ENCODE results near the gene GABBR2.

The GABBR2 gene

DNA sequence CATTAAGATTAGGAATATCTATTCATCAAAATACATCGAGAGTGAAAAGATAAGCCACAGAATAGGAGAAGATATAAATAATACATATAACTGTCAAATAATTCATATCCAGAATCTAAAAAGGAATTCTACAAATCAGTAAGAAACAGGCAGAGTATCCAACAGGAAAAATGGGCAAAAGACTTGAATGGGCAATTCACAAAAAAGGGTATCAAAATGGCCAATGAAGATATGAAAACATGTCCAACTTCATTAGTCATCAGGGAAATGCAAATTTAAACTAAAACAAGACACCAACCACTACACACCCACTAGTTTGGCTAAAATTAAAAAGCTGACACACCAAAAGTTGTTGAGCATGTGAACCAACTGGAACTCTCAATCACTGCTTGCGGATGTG lies 246.4 kb downstream of the GABBR2 start:
- Histone ChIP-seq H3K4me3 (ENCODE audit: severe bottlenecking) (no peak overlapping the region), H3K9me3 (ENCODE audit: severe bottlenecking) (no peaks in the 10 kb centered on the region), H3K4me1 (ENCODE audit: insufficient read depth, poor library complexity, severe bottlenecking) (no peaks in the 10 kb centered on the region), H3K27ac (ENCODE audit: poor library complexity, severe bottlenecking) (no peak overlapping the region), H3K36me3 (ENCODE audit: low read depth) (no peaks in the 10 kb centered on the region), H3K27me3 (ENCODE audit: insufficient read depth, poor library complexity, severe bottlenecking) (no peaks in the 10 kb centered on the region)
- DNase-seq (ENCODE audit: low spot score) (no peak), ATAC-seq (ENCODE audit: low read depth) (no peak)
- TF ChIP-seq CTCF (IDR thresholded peaks at IDR 0.05; ENCODE audit: poor library complexity, severe bottlenecking), result no peak

GRCh38 chr9:98460704-98461103 lies 248.0 kb downstream of the GABBR2 start:
- no peaks in the 10 kb centered on the region for H3K36me3 ChIP-seq (ENCODE audit: low read depth)
- DNase-seq (ENCODE audit: low spot score) (no peak), ATAC-seq (ENCODE audit: low read depth) (no peak)
- H3K4me3 ChIP-seq (ENCODE audit: severe bottlenecking), result no peak overlapping the region
- no peaks in the 10 kb centered on the region for H3K27me3 ChIP-seq (ENCODE audit: insufficient read depth, poor library complexity, severe bottlenecking)
- TF ChIP-seq CTCF (IDR thresholded peaks at IDR 0.05; ENCODE audit: poor library complexity, severe bottlenecking), result no peak
- H3K4me1 ChIP-seq (ENCODE audit: insufficient read depth, poor library complexity, severe bottlenecking), result peaks cover 1% of the 10 kb centered on the region
- H3K27ac ChIP-seq (ENCODE audit: poor library complexity, severe bottlenecking), result no peak overlapping the region
- H3K9me3 ChIP-seq (ENCODE audit: severe bottlenecking), result no peaks in the 10 kb centered on the region

- H3K27ac ChIP-seq (ENCODE audit: poor library complexity, severe bottlenecking), result no peak overlapping the region
Measured at GRCh38 chr9:98457726-98458370, 250.9 kb downstream of the GABBR2 start.

GRCh38 chr9:98456156-98456613 lies 252.6 kb downstream of the GABBR2 start:
- Histone ChIP-seq H3K4me1 (ENCODE audit: insufficient read depth, poor library complexity, severe bottlenecking) (peaks cover 6% of the 10 kb centered on the region), H3K27ac (ENCODE audit: poor library complexity, severe bottlenecking) (no peak overlapping the region), H3K4me3 (ENCODE audit: severe bottlenecking) (no peak overlapping the region), H3K9me3 (ENCODE audit: severe bottlenecking) (no peaks in the 10 kb centered on the region), H3K36me3 (ENCODE audit: low read depth) (no peaks in the 10 kb centered on the region), H3K27me3 (ENCODE audit: insufficient read depth, poor library complexity, severe bottlenecking) (no peaks in the 10 kb centered on the region)
- no peak for DNase-seq (ENCODE audit: low spot score)
- no peak for ATAC-seq (ENCODE audit: low read depth)
- no peak for TF ChIP-seq CTCF (IDR thresholded peaks at IDR 0.05; ENCODE audit: poor library complexity, severe bottlenecking)

More at GRCh38 chr9:98457726-98458370, 250.9 kb downstream of the GABBR2 start:
- Histone ChIP-seq H3K9me3 (ENCODE audit: severe bottlenecking) (no peaks in the 10 kb centered on the region), H3K4me1 (ENCODE audit: insufficient read depth, poor library complexity, severe bottlenecking) (peaks cover 6% of the 10 kb centered on the region), H3K27me3 (ENCODE audit: insufficient read depth, poor library complexity, severe bottlenecking) (no peaks in the 10 kb centered on the region), H3K4me3 (ENCODE audit: severe bottlenecking) (no peak overlapping the region), H3K36me3 (ENCODE audit: low read depth) (no peaks in the 10 kb centered on the region)
- ATAC-seq (ENCODE audit: low read depth) (no peak), DNase-seq (ENCODE audit: low spot score) (no peak)
- no peak for TF ChIP-seq CTCF (IDR thresholded peaks at IDR 0.05; ENCODE audit: poor library complexity, severe bottlenecking)
